GM12873 (cell line): ENCODE measurements around the gene ZNF384.

Experiments used
- CTCF ChIP-seq: IDR thresholded peaks from 2 replicates; pipeline ENCODE4 v1.5.1; 2012; ENCODE audit warnings: low read depth, mild to moderate bottlenecking, moderate library complexity, low read length, control low read depth; ENCODE audit not compliant: insufficient read depth; ENCODE audit errors: missing control alignments

ZNF384 gene

GRCh38 chr12:6696690-6697583, 7.8 kb upstream of the ZNF384 start:
- no peak for TF ChIP-seq CTCF

- TF ChIP-seq CTCF: no peak
Observed at GRCh38 chr12:6695313-6696045, 6.3 kb upstream of the ZNF384 start.

GRCh38 chr12:6694701-6695100, 5.5 kb upstream of the ZNF384 start:
- no peak for TF ChIP-seq CTCF

- no peak for TF ChIP-seq CTCF
Observed at GRCh38 chr12:6693832-6694355, 4.7 kb upstream of the ZNF384 start.

- no peak for TF ChIP-seq CTCF
Observed at GRCh38 chr12:6692888-6693287, 3.7 kb upstream of the ZNF384 start.

GRCh38 chr12:6691473-6691872, 2.3 kb upstream of the ZNF384 start:
- no peak for TF ChIP-seq CTCF

GRCh38 chr12:6688543-6688998, 604 bp downstream of the ZNF384 start:
- TF ChIP-seq CTCF: no peak
